OCI-LY7 (cell line): ENCODE results near the gene PPARGC1A. TPM values are rescaled to one million over a fixed set of nuclear protein-coding genes. Genes with fewer than 3 reads are reported as not detected.

Source experiments
- BruUV-seq: library from RNA; stranded (reverse); fragments of 400-500 nt; replicated peaks from 2 replicates; lab custom pipeline; 2021; lab: Mats Ljungman, UMichigan
- CTCF ChIA-PET: fragments of 300-600 bp; sonication (Branson Sonifier 250); formaldehyde crosslinking; loops from one replicate; lab custom pipeline; 2022; ENCODE audit warnings: antibody characterized with exemption; ENCODE audit not compliant: unreplicated experiment; lab: Charles Lee
- POLR2A ChIA-PET: fragments of 300-600 bp; sonication (Branson Sonifier 250); formaldehyde crosslinking; loops from one replicate; lab custom pipeline; 2022; ENCODE audit warnings: antibody characterized with exemption; lab: Charles Lee
- DNase-seq: peaks from one replicate; pipeline ENCODE4 v3.0.0-alpha.2; 2015; ENCODE audit warnings: low spot score
- H2AFZ ChIP-seq: fragments of 200-600 bp; sonication (generic), shearing (Covaris generic); 2 replicates; pipeline ENCODE4 v1.6.1; 2014; ENCODE audit warnings: mild to moderate bottlenecking, antibody characterized with exemption, low read length, moderate library complexity
- H3K27ac ChIP-seq: fragments of 200-600 bp; sonication (generic); 2 replicates; pipeline ENCODE4 v1.5.1; 2014; ENCODE audit warnings: mixed run types, low read depth, mild to moderate bottlenecking, moderate library complexity, low read length, inconsistent platforms; ENCODE audit not compliant: poor library complexity, severe bottlenecking
- H3K36me3 ChIP-seq: fragments of 200-600 bp; sonication (generic); 2 replicates; pipeline ENCODE4 v1.6.1; 2014; ENCODE audit warnings: mild to moderate bottlenecking, antibody characterized with exemption, low read length, moderate library complexity, mixed read lengths; ENCODE audit not compliant: insufficient read depth
- H3K4me1 ChIP-seq: fragments of 200-600 bp; sonication (generic); 2 replicates; pipeline ENCODE4 v1.5.1; 2014; ENCODE audit warnings: mild to moderate bottlenecking, low read length; ENCODE audit not compliant: insufficient read depth, poor library complexity, severe bottlenecking
- H3K4me2 ChIP-seq: fragments of 200-600 bp; sonication (generic); 2 replicates; pipeline ENCODE4 v1.6.1; 2014; ENCODE audit warnings: mild to moderate bottlenecking, low read length
- H3K4me3 ChIP-seq: fragments of 200-600 bp; sonication (generic); 2 replicates; pipeline ENCODE4 v1.5.1; 2014; ENCODE audit warnings: mild to moderate bottlenecking, low read depth, low read length; ENCODE audit not compliant: poor library complexity, severe bottlenecking
- H3K79me2 ChIP-seq: fragments of 200-600 bp; sonication (generic); 2 replicates; pipeline ENCODE4 v1.6.1; 2016; ENCODE audit warnings: low read depth, mild to moderate bottlenecking, low read length, moderate library complexity, mixed read lengths; ENCODE audit not compliant: insufficient read depth
- H3K9me2 ChIP-seq: fragments of 200-600 bp; sonication (generic); 2 replicates; pipeline ENCODE4 v1.6.1; 2016; ENCODE audit warnings: mild to moderate bottlenecking, low read length, mixed read lengths; ENCODE audit not compliant: insufficient read depth
- H3K9me3 ChIP-seq: fragments of 200-600 bp; sonication (generic); 2 replicates; pipeline ENCODE4 v1.6.1; 2014; ENCODE audit warnings: mild to moderate bottlenecking, mixed run types, low read length, mixed read lengths
- H4K20me1 ChIP-seq: fragments of 200-600 bp; sonication (generic); 2 replicates; pipeline ENCODE4 v1.6.1; 2014; ENCODE audit warnings: mild to moderate bottlenecking, antibody characterized with exemption, low read length, moderate library complexity, mixed read lengths; ENCODE audit not compliant: insufficient read depth
- CTCF ChIP-seq: fragments of 200-600 bp; sonication (generic); conservative IDR thresholded peaks from 2 replicates; pipeline ENCODE4 v1.5.1; 2014; ENCODE audit warnings: mild to moderate bottlenecking, antibody characterized with exemption, low read length, moderate library complexity, mixed read lengths
- EZH2phosphoT487 ChIP-seq: fragments of 200-600 bp; sonication (generic); IDR thresholded peaks from 2 replicates; pipeline ENCODE4 v1.6.1; 2018; ENCODE audit warnings: low read depth, borderline replicate concordance, mild to moderate bottlenecking, mixed run types, antibody characterized with exemption, low read length, moderate library complexity, mixed read lengths
- intact Hi-C: fragments of 100-400 bp; cut with micrococcal nuclease; formaldehyde crosslinking; loops from one replicate; pipeline ENCODE4 v1.10.0; 2022; ENCODE audit not compliant: unreplicated experiment
- total RNA-seq, 2 experiments: library from RNA; depleted of rRNA in 1 of 2; stranded (reverse); fragments of >200 nt in 1 of 2; shearing (Covaris generic) in 1 of 2; gene quantifications; 2 replicates each; pipeline ENCODE4 v1.2.3, GENCODE V29; 2014 to 2022

Gene PPARGC1A
- total RNA-seq, 2 experiments from 2014 or later, result 0.40 TPM; not detected in 1

GRCh38 chr4:23889391-23889790 is 456 bp downstream of the PPARGC1A start:
- Histone ChIP-seq H2AFZ (no peak overlapping the region), H3K9me3 (no peaks in the 10 kb centered on the region), H3K4me3 (no peak overlapping the region), H3K27ac (no peak overlapping the region), H3K79me2 (no peaks in the 10 kb centered on the region), H3K4me2 (no peak overlapping the region), H4K20me1 (no peaks in the 10 kb centered on the region), H3K4me1 (no peaks in the 10 kb centered on the region), H3K9me2 (no peaks in the 10 kb centered on the region), H3K36me3 (no peaks in the 10 kb centered on the region)
- no TSS peak for BruUV-seq
- no peak for DNase-seq
- POLR2A ChIA-PET, result interaction anchor here (1.4 kb wide), 1 partner anchor 22 kb away, joined by 4 read pairs; no protein-coding TSS in a partner anchor
- intact Hi-C loops, result no loop called here
- no peak for TF ChIP-seq EZH2phosphoT487
- no peak for TF ChIP-seq CTCF
- CTCF ChIA-PET, result no interaction called here

- CTCF ChIA-PET, result no interaction called here
- TF ChIP-seq CTCF (no peak), EZH2phosphoT487 (no peak)
- Histone ChIP-seq H3K79me2 (no peaks in the 10 kb centered on the region), H2AFZ (no peak overlapping the region), H3K4me1 (no peaks in the 10 kb centered on the region), H3K9me3 (no peaks in the 10 kb centered on the region), H3K27ac (no peak overlapping the region), H3K4me2 (no peak overlapping the region), H3K4me3 (no peak overlapping the region), H3K9me2 (no peaks in the 10 kb centered on the region), H3K36me3 (no peaks in the 10 kb centered on the region), H4K20me1 (no peaks in the 10 kb centered on the region)
- DNase-seq, result no peak
- no TSS peak for BruUV-seq
- POLR2A ChIA-PET, result interaction anchor here (0.5 kb wide), 1 partner anchor 11 kb away, joined by 7 read pairs; no protein-coding TSS in a partner anchor
- intact Hi-C loops, result no loop called here
These were observed 1.2 kb downstream of the PPARGC1A start for GRCh38 chr4:23888421-23889319.

- Histone ChIP-seq H3K79me2 (no peaks in the 10 kb centered on the region), H3K4me2 (no peak overlapping the region), H3K9me2 (no peaks in the 10 kb centered on the region), H3K4me1 (no peaks in the 10 kb centered on the region), H3K36me3 (no peaks in the 10 kb centered on the region), H3K9me3 (no peaks in the 10 kb centered on the region), H2AFZ (no peak overlapping the region), H3K27ac (no peak overlapping the region), H3K4me3 (no peak overlapping the region), H4K20me1 (no peaks in the 10 kb centered on the region)
- TF ChIP-seq EZH2phosphoT487, result no peak
- TF ChIP-seq CTCF, result no peak
- ChIA-PET CTCF (no interaction called here), POLR2A (interaction anchor here (0.5 kb wide), 1 partner anchor 10 kb away, joined by 7 read pairs; no protein-coding TSS in a partner anchor)
- DNase-seq, result no peak
- intact Hi-C loops, result no loop called here
- BruUV-seq, result no TSS peak
These were observed 1.9 kb downstream of the PPARGC1A start for GRCh38 chr4:23887989-23888388.
